IMR-90 (cell line): ENCODE data around the gene RETREG1. TPM values are rescaled to one million over a fixed set of nuclear protein-coding genes. Genes with fewer than 3 reads are reported as not detected.
"Not testable (repeated sequence)": the region's sequence is repeated elsewhere in the genome, so short reads cannot be mapped to it uniquely, and the experiment has no call there.

Experiments used
- ATAC-seq: fragments of 200-7000 bp; cut with Tn5 transposase; 2 replicates; pipeline ENCODE4 v1.9.1; 2020; ENCODE audit warnings: low read depth, mild to moderate bottlenecking, moderate library complexity
- BruUV-seq: library from RNA; stranded (reverse); fragments of 400-500 nt; replicated peaks from 2 replicates; lab custom pipeline; 2021; lab: Mats Ljungman, UMichigan
- CTCF ChIA-PET: fragments of 300-600 bp; formaldehyde crosslinking; extraction: SDS; loops from one replicate; lab custom pipeline; 2021; ENCODE audit warnings: antibody characterized with exemption; lab: Yijun Ruan, JAX
- POLR2A ChIA-PET: fragments of 300-600 bp; sonication (Branson Sonifier 250); formaldehyde crosslinking; loops from one replicate; lab custom pipeline; 2022; ENCODE audit warnings: antibody characterized with exemption; ENCODE audit not compliant: unreplicated experiment; lab: Charles Lee
- DNase-seq: peaks from one replicate; pipeline ENCODE4 v3.0.0; 2013
- H2AFZ ChIP-seq: replicated peaks from 2 replicates; pipeline ENCODE3; 2013; ENCODE audit warnings: low read length, mild to moderate bottlenecking; ENCODE audit not compliant: poor library complexity
- H2AK5ac ChIP-seq: 2 replicates; pipeline ENCODE4 v1.6.1; 2013; ENCODE audit warnings: low read depth, low read length, inconsistent platforms
- H2AK9ac ChIP-seq: replicated peaks from 2 replicates; pipeline ENCODE3; 2013; ENCODE audit warnings: mild to moderate bottlenecking, low read depth, low read length, moderate library complexity; ENCODE audit not compliant: poor library complexity
- H2BK120ac ChIP-seq: 2 replicates; pipeline ENCODE4 v1.6.1; 2013; ENCODE audit warnings: low read depth, low read length, inconsistent platforms
- H2BK15ac ChIP-seq: 3 replicates; pipeline ENCODE4 v1.6.1; 2013; ENCODE audit warnings: low read depth, low read length, inconsistent platforms
- H2BK20ac ChIP-seq: 2 replicates; pipeline ENCODE4 v1.6.1; 2013; ENCODE audit warnings: low read depth, mild to moderate bottlenecking, inconsistent platforms, low read length, moderate library complexity
- H2BK5ac ChIP-seq: 2 replicates; pipeline ENCODE4 v1.6.1; 2013; ENCODE audit warnings: mild to moderate bottlenecking, low read depth, low read length, inconsistent platforms; ENCODE audit not compliant: poor library complexity, severe bottlenecking
- H3K14ac ChIP-seq: replicated peaks from 2 replicates; pipeline ENCODE4 v1.6.1; 2013; ENCODE audit warnings: low read depth, low read length, inconsistent platforms
- H3K18ac ChIP-seq: 2 replicates; pipeline ENCODE4 v1.6.1; 2013; ENCODE audit warnings: low read depth, low read length, control low read depth
- H3K23ac ChIP-seq: 2 replicates; pipeline ENCODE4 v1.6.1; 2013; ENCODE audit warnings: low read depth, low read length, inconsistent platforms
- H3K27ac ChIP-seq: 2 replicates; pipeline ENCODE4 v1.5.1; 2013; ENCODE audit warnings: mild to moderate bottlenecking, control low read depth, low read length; ENCODE audit not compliant: insufficient read depth
- H3K27me3 ChIP-seq: 2 replicates; pipeline ENCODE4 v1.6.1; 2013; ENCODE audit warnings: low read length; ENCODE audit not compliant: control insufficient read depth, insufficient read depth
- H3K36me3 ChIP-seq: 2 replicates; pipeline ENCODE4 v1.6.1; 2013; ENCODE audit warnings: low read length, mixed read lengths; ENCODE audit not compliant: control insufficient read depth, insufficient read depth
- H3K4ac ChIP-seq: 2 replicates; pipeline ENCODE4 v1.6.1; 2013; ENCODE audit warnings: low read depth, low read length, inconsistent platforms
- H3K4me1 ChIP-seq: 2 replicates; pipeline ENCODE4 v1.6.1; 2013; ENCODE audit warnings: low read length, mixed read lengths; ENCODE audit not compliant: control insufficient read depth, insufficient read depth
- H3K4me2 ChIP-seq: 2 replicates; pipeline ENCODE4 v1.6.1; 2013; ENCODE audit warnings: low read depth, mild to moderate bottlenecking, control low read depth, low read length, moderate library complexity
- H3K4me3 ChIP-seq: 2 replicates; pipeline ENCODE4 v1.5.1; 2013; ENCODE audit warnings: low read depth, mild to moderate bottlenecking, control low read depth, low read length, moderate library complexity; ENCODE audit not compliant: insufficient read depth
- H3K56ac ChIP-seq: 2 replicates; pipeline ENCODE4 v1.6.1; 2013; ENCODE audit warnings: low read length, inconsistent platforms; ENCODE audit not compliant: insufficient read depth; ENCODE audit errors: extremely low read depth
- H3K79me1 ChIP-seq, 2 experiments: 2 replicates each; pipeline ENCODE4 v1.6.1; 2013; ENCODE audit warnings: low read length in 2 of 2, inconsistent platforms in 1 of 2, low read depth in 1 of 2
- H3K9ac ChIP-seq: 2 replicates; pipeline ENCODE4 v1.6.1; 2013; ENCODE audit warnings: low read depth, low read length, control low read depth
- H3K9me1 ChIP-seq: 2 replicates; pipeline ENCODE4 v1.6.1; 2013; ENCODE audit warnings: low read length, inconsistent platforms; ENCODE audit not compliant: insufficient read depth
- H3K9me3 ChIP-seq: 2 replicates; pipeline ENCODE4 v1.6.1; 2013; ENCODE audit warnings: low read length; ENCODE audit not compliant: control insufficient read depth, insufficient read depth
- H4K20me1 ChIP-seq: 2 replicates; pipeline ENCODE4 v1.6.1; 2013; ENCODE audit warnings: low read length, inconsistent platforms; ENCODE audit not compliant: insufficient read depth
- H4K5ac ChIP-seq: 2 replicates; pipeline ENCODE4 v1.6.1; 2013; ENCODE audit warnings: mild to moderate bottlenecking, low read depth, low read length, control low read depth
- H4K8ac ChIP-seq, 2 experiments: 2 replicates each; pipeline ENCODE4 v1.6.1; 2013; ENCODE audit warnings: low read depth in 2 of 2, low read length in 2 of 2, control low read depth in 1 of 2, inconsistent platforms in 1 of 2
- H4K91ac ChIP-seq: 2 replicates; pipeline ENCODE4 v1.6.1; 2013; ENCODE audit warnings: low read depth, low read length, inconsistent platforms; ENCODE audit not compliant: insufficient read depth
- FOS ChIP-seq: fragments of 150-350 bp; IDR thresholded peaks from 2 replicates; pipeline ENCODE4 v1.6.1; 2016; ENCODE audit warnings: low read depth, low read length
- RCOR1 ChIP-seq: IDR thresholded peaks from 2 replicates; pipeline ENCODE4 v1.6.1; 2012; ENCODE audit warnings: mild to moderate bottlenecking, low read length, improper control_type of control experiment; ENCODE audit not compliant: insufficient replicate concordance
- WGBS, 2 experiments: methylation state at CpG; one replicate each; pipeline versions ENCODE4 v1.1.5 to v1.1.7; 2013; ENCODE audit warnings: missing lambda C conversion rate in 2 of 2; ENCODE audit not compliant: insufficient read length in 1 of 2; ENCODE audit errors: extremely low coverage in 2 of 2; 5-methylcytosine and 5-hydroxymethylcytosine counted together
- dilution Hi-C: fragments of 300-500 bp; cut with HindIII; formaldehyde crosslinking; loops from one replicate; pipeline ENCODE4 v1.14.3; 2018; ENCODE audit warnings: low sequenced_read_pairs; ENCODE audit not compliant: unreplicated experiment
- in situ Hi-C: fragments of 300-500 bp; cut with MboI; formaldehyde crosslinking; loops from 3 replicates; pipeline ENCODE4 v1.14.3; 2019; ENCODE audit warnings: low sequenced_read_pairs, inconsistent platforms, mixed read lengths
- intact Hi-C: fragments of 100-400 bp; cut with micrococcal nuclease; formaldehyde crosslinking; loops from 2 replicates; pipeline ENCODE4 v1.10.0; 2022
- polyA plus RNA-seq, 3 experiments: library from polyadenylated mRNA; depleted of rRNA; stranded (reverse); fragments of >200 nt; gene quantifications; 2 replicates each; pipeline ENCODE4 v1.2.3, GENCODE V29; 2012; ENCODE audit warnings: low replicate concordance in 1 of 3
- total RNA-seq: library from RNA; depleted of rRNA; stranded (reverse); fragments of >200 nt; gene quantifications from 2 replicates; pipeline ENCODE4 v1.2.3, GENCODE V29; 2012

RETREG1 gene
- total and polyA plus RNA-seq, 2 of the 4 experiments (the other 2 are of a cell fraction), result not detected

GRCh38 chr5:16477541-16477940 lies 139.3 kb downstream of the RETREG1 start:
- ATAC-seq, result no peak

GRCh38 chr5:16476417-16476816 lies 140.4 kb downstream of the RETREG1 start:
- H3K27me3 ChIP-seq, H3K4me2 ChIP-seq, H3K4me3 ChIP-seq, CTCF ChIA-PET, H3K56ac ChIP-seq, intact Hi-C loops, H3K14ac ChIP-seq, POLR2A ChIA-PET, DNase-seq, H2AK9ac ChIP-seq, H3K79me1 ChIP-seq, H3K23ac ChIP-seq, H3K9me3 ChIP-seq, H4K5ac ChIP-seq, ATAC-seq, H3K9me1 ChIP-seq, H4K8ac ChIP-seq, H2AFZ ChIP-seq, H3K4ac ChIP-seq, H2BK15ac ChIP-seq, H3K27ac ChIP-seq, H2BK5ac ChIP-seq, H3K4me1 ChIP-seq, BruUV-seq, H3K18ac ChIP-seq, H4K91ac ChIP-seq, dilution Hi-C loops, H3K36me3 ChIP-seq, H2AK5ac ChIP-seq, H2BK20ac ChIP-seq, H2BK120ac ChIP-seq, H4K20me1 ChIP-seq, H3K9ac ChIP-seq: not testable (repeated sequence)
- in situ Hi-C loops, result loop anchor here (10.0 to 25.0 kb wide), 2 partner anchors 728 to 1836 kb away; no protein-coding TSS in a partner anchor
- no CpG with 5 or more reads among the region's 3 CpGs for WGBS, 2 experiments

More at GRCh38 chr5:16477541-16477940, 139.3 kb downstream of the RETREG1 start:
- no peak overlapping the region for H2AK9ac ChIP-seq
- no peaks in the 10 kb centered on the region for H3K27me3 ChIP-seq
- BruUV-seq, result no TSS peak
- no peak overlapping the region for H2AFZ ChIP-seq
- CTCF ChIA-PET, result no interaction called here
- no peak overlapping the region for H4K5ac ChIP-seq
- no peak overlapping the region for H2AK5ac ChIP-seq
- no peak overlapping the region for H3K4ac ChIP-seq
- no peak overlapping the region for H2BK20ac ChIP-seq
- TF ChIP-seq FOS (no peak), RCOR1 (no peak)
- no peak overlapping the region for H3K27ac ChIP-seq
- no peak overlapping the region for H3K18ac ChIP-seq
- WGBS, 2 experiments, result no CpG with 5 or more reads among the region's 3 CpGs
- no peaks in the 10 kb centered on the region for H3K36me3 ChIP-seq
- no peak overlapping the region for H2BK15ac ChIP-seq
- POLR2A ChIA-PET, result no interaction called here
- H3K14ac ChIP-seq, result no peak overlapping the region
- H3K4me2 ChIP-seq, result no peak overlapping the region
- no peaks in the 10 kb centered on the region for H4K20me1 ChIP-seq
- H3K4me3 ChIP-seq, result no peak overlapping the region
- no peak overlapping the region for H4K8ac ChIP-seq
- H2BK120ac ChIP-seq, result no peak overlapping the region
- in situ Hi-C loops (loop anchor here (10.0 to 25.0 kb wide), 2 partner anchors 727 to 1835 kb away; no protein-coding TSS in a partner anchor), intact Hi-C loops (no loop called here), dilution Hi-C loops (no loop called here)
- H3K4me1 ChIP-seq, result no peaks in the 10 kb centered on the region
- no peak for DNase-seq
- H4K91ac ChIP-seq, result no peak overlapping the region
- no peak overlapping the region for H3K23ac ChIP-seq
- no peak overlapping the region for H3K9ac ChIP-seq
- H2BK5ac ChIP-seq, result no peak overlapping the region
- H3K9me1 ChIP-seq, result no peaks in the 10 kb centered on the region
- no peak overlapping the region for H3K56ac ChIP-seq
- no peaks in the 10 kb centered on the region for H3K79me1 ChIP-seq
- no peaks in the 10 kb centered on the region for H3K9me3 ChIP-seq
